Mucosa of rectum (tissue), 2 donors: Measurements from ENCODE around the gene SYT15.
"Not testable (repeated sequence)": the region's sequence is repeated elsewhere in the genome, so short reads cannot be mapped to it uniquely, and the experiment has no call there.

ENCODE experiments used
- H3K27ac ChIP-seq, 2 donors: one replicate each; pipeline ENCODE4 v1.7.0; 2013; ENCODE audit warnings: inconsistent platforms in 2 of 2, low read depth in 2 of 2, low read length in 2 of 2
- H3K27me3 ChIP-seq, 2 donors: one replicate each; pipeline ENCODE4 v1.7.0; 2013; ENCODE audit warnings: low read length in 2 of 2; ENCODE audit not compliant: control insufficient read depth in 2 of 2, insufficient read depth in 2 of 2
- H3K36me3 ChIP-seq, 2 donors: one replicate each; pipeline ENCODE4 v1.7.0; 2013; ENCODE audit warnings: low read length in 2 of 2; ENCODE audit not compliant: control insufficient read depth in 2 of 2, insufficient read depth in 2 of 2
- H3K4me1 ChIP-seq, 2 donors: one replicate each; pipeline ENCODE4 v1.7.0; 2013; ENCODE audit warnings: low read length in 2 of 2, mild to moderate bottlenecking in 1 of 2; ENCODE audit not compliant: control insufficient read depth in 2 of 2, insufficient read depth in 2 of 2
- H3K4me3 ChIP-seq, 2 donors: one replicate each; pipeline ENCODE4 v1.7.0; 2013; ENCODE audit warnings: low read length in 2 of 2
- H3K9ac ChIP-seq, 2 donors: one replicate each; pipeline ENCODE4 v1.7.0; 2013; ENCODE audit warnings: low read length in 2 of 2, low read depth in 1 of 2, mild to moderate bottlenecking in 1 of 2
- H3K9me3 ChIP-seq, 2 donors: one replicate each; pipeline ENCODE4 v1.7.0; 2013; ENCODE audit warnings: low read length in 2 of 2; ENCODE audit not compliant: control insufficient read depth in 2 of 2
- donor health status: healthy.
- donor health status: Normal muscosa, but diverticular disease.

Gene SYT15

DNA sequence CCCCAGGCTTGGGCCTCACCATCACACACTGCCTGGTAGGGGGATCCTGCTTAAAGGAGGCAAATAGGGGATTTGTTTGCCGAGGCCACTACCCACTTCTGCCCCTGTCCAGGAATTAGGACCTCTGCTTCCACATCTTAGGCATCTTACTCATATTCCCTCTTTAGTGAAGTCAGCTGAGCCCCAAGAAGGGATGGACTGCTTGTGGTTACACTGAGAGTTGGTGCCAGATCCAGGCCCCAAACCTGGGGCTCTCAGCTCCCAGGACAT, 20.9 kb upstream of the SYT15 start:
- no peaks in the 10 kb centered on the region for H3K36me3 ChIP-seq
- peaks cover 0 to 2% of the 10 kb centered on the region in 2 donors for H3K27me3 ChIP-seq
- no peak overlapping the region for H3K4me3 ChIP-seq
- peaks cover 0 to 22% of the 10 kb centered on the region in 2 donors for H3K4me1 ChIP-seq
- H3K27ac ChIP-seq: peak overlapping the region in 1 of 2 donors; percentile 18
- no peaks in the 10 kb centered on the region for H3K9me3 ChIP-seq
- no peak overlapping the region for H3K9ac ChIP-seq

DNA sequence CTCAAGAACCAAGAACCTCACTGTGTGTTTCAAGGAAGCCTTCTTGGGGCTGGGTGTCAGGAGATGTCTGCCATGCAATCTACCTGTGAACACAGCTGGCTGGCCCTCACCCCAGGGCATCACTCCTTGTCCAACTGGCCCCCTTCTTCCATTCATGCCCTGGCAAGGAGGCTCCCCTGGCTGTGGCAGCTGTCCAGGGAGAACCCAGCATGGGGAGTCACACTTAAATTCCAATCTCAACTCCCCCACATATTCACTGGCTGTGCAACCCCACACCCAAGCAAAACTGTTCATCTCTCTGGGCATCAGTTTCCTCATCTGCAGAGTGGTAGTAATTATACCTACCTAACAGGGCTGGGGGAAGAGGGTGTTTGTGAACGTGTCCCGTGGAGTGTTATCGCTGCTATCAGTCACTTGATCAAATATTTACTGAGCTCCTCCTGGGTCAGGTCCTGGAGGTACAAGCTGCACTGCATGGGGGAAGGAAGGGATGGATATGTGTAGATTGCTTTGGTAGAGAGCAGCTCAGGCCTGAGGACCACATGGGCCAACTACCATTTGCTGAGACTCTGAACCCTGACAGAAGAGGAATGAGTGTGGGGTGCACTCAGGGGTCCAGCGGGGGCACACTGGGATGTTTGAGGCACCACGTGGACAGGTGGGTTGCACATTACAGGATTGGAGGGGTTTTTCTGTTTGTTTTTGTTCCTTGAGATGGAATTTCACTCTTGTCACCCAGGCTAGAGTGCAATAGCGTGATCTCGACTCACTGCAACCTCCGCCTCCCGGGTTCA, 20.3 kb upstream of the SYT15 start:
- Histone ChIP-seq H3K27me3 (peaks cover 0 to 2% of the 10 kb centered on the region in 2 donors), H3K9ac (no peak overlapping the region), H3K4me1 (peaks cover 0 to 17% of the 10 kb centered on the region in 2 donors), H3K4me3 (no peak overlapping the region), H3K27ac (peak overlapping the region in 1 of 2 donors; percentile 18), H3K9me3 (no peaks in the 10 kb centered on the region), H3K36me3 (no peaks in the 10 kb centered on the region)

DNA sequence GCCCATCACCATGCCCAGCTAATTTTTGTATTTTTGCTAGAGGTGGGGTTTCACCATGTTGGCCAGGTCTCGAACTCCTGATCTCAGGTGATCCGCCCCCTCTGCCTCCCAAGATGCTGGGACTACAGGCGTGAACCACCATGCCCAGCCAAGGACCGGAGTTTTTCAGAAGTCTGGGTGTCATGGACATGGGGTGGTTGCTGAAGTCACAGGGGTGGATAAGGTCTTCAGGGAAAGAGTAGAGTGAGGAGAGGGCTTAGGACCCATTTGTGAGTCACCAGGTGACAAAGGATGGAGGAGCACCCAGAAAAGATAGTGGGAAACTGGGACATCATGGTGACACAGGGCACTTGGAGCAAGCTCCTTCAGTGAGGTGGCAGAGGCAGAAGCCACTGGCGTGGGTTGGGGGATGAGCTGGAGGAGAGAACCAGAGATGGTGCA, 19.7 kb upstream of the SYT15 start:
- Histone ChIP-seq H3K36me3 (no peaks in the 10 kb centered on the region), H3K4me3 (no peak overlapping the region), H3K27ac (no peak overlapping the region), H3K9ac (no peak overlapping the region), H3K9me3 (no peaks in the 10 kb centered on the region), H3K4me1 (peaks cover 0 to 14% of the 10 kb centered on the region in 2 donors), H3K27me3 (peaks cover 0 to 2% of the 10 kb centered on the region in 2 donors)

DNA sequence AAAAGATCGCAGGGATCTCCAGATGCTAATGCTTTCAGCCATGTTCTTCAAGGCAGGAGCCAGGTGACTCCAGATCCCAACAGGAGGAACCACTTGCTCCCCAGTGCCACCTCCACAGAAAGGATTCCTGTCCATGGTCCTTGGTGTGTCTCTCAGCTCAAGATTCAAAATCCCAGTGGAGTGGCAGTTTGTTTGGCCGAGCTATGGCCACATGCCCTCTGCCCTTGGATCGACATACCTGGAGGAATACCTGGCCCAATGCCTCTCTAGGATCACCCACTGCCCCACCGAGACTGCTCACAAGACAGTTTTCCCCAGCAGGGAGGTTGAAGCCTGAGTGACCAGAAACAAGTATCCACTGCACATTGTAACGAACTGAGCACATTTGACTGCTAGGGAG, 18.5 kb upstream of the SYT15 start:
- H3K4me3 ChIP-seq: no peak overlapping the region
- H3K27me3 ChIP-seq: peaks cover 0 to 2% of the 10 kb centered on the region in 2 donors
- no peaks in the 10 kb centered on the region for H3K9me3 ChIP-seq
- no peak overlapping the region for H3K9ac ChIP-seq
- no peaks in the 10 kb centered on the region for H3K36me3 ChIP-seq
- no peak overlapping the region for H3K27ac ChIP-seq
- H3K4me1 ChIP-seq: peaks cover 0 to 11% of the 10 kb centered on the region in 2 donors

DNA sequence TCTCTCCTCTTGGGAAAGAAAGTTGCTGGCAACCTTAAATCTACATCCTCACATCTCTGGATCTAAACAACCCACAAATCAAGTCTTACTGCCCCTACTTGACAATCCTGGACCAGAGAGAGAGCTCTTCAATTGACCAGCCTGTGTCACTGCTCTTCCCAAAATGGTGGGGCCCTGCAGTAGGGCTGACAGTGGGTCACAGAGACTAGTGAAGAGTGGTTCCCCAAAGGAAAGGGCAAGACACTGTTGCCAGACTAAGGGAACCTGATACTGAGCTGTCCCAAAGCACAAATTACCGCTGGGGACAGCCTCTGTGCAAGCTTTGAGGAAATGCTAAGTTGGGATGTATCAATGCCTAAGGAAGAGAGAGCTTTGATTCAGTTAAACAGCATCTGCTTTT, 18.0 kb upstream of the SYT15 start:
- Histone ChIP-seq H3K4me1 (peaks cover 0 to 9% of the 10 kb centered on the region in 2 donors), H3K27me3 (peaks cover 0 to 2% of the 10 kb centered on the region in 2 donors), H3K27ac (no peak overlapping the region), H3K4me3 (no peak overlapping the region), H3K9me3 (no peaks in the 10 kb centered on the region), H3K9ac (no peak overlapping the region), H3K36me3 (no peaks in the 10 kb centered on the region)

DNA sequence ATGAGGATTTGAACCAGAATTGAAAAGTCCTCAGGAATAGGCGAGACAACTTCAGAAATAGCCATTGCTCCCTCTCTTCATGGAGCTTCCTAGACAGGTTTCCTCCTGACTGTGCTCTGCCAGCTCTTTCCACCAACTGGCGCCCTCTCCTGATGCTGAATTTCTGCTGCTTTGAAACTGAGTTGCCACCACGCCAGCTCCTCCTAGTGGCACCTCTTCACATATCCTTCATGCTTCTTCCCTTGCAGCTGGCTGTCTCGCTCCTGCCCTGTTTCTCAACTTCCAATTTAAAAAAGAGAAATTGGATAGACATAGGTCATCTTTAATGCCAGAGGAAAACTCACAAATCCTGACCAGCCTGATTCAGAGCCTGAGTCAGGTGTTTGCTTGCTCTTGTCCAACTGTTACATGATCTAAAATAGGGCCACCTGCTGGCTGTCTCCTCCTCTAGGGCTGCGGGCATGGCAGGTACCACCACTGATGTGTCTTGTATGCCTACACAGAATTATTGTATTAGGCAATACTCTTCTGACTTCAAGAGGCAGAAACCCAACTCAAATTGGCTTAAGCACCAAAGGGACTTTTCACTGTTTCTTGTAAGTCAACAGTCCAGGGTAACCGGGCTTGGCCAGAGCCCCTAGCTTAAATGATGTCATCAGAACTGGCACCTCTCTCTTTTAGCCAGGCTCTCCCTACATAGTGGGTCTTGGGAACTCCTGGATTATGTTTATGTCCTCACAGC, 13.2 kb upstream of the SYT15 start:
- not testable (repeated sequence) for H3K4me3 ChIP-seq, H3K4me1 ChIP-seq, H3K9ac ChIP-seq, H3K27me3 ChIP-seq, H3K36me3 ChIP-seq, H3K27ac ChIP-seq, H3K9me3 ChIP-seq

DNA sequence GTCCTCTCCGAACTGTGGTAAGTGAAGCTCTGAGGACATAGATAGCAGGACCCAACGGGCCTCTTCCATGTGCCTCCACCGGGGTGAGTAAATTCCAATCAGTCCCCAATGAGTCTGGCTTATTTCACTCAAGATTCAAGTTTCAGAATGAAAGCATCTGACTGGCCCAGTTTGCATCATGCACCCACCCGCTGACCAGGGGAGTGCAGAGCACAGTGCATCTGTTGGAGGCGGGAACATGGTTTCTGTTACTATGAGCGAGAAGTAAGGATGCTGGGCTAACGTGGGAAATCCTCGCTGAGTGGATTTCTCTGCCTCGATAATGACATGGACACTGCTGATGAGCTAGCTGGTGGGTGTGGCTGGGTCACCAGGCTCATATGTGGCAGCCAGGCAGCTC, 11.8 kb upstream of the SYT15 start:
- not testable (repeated sequence) for H3K36me3 ChIP-seq, H3K9me3 ChIP-seq, H3K4me1 ChIP-seq, H3K27ac ChIP-seq, H3K27me3 ChIP-seq, H3K9ac ChIP-seq, H3K4me3 ChIP-seq

DNA sequence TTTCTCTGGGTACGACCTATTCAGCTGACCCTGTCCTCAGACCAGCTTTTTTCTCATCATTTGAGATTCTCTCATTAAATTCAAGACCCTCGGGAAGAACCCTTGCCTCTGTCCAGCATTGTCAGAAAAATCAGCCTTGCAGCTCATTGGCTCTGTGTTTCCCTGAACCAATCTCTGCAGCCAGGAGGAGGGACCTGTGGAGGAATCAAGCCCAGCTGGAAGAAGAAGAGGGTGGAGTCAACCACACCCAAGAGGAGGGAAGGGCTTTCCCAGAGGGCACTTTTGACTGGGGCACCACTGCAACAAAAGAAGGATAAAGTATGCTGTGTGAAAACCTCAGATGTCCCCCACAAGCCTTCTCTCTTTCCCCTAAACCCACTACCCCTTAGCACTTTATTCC, 8.3 kb upstream of the SYT15 start:
- not testable (repeated sequence) for H3K4me1 ChIP-seq, H3K4me3 ChIP-seq, H3K36me3 ChIP-seq, H3K9ac ChIP-seq, H3K9me3 ChIP-seq, H3K27ac ChIP-seq, H3K27me3 ChIP-seq

DNA sequence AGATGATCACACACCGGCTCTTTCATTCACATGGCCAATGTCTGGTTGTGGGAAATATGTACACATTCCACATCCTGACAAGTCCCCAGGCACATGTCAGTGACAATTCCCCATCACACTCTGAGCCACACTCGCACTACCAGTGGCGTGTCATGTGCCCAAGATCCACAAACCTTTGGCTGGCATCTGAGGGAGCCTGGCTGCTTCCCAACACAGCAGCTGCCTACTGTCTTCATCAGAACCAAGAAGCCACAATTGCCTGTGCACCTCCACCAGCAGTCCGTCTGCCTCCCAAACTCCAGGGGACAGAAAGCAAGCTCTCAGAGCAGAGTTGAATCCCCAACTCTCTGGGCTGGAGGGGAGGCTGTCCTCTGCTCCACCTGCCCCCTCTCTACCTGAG, 6.2 kb upstream of the SYT15 start:
- H3K9ac ChIP-seq, H3K36me3 ChIP-seq, H3K27me3 ChIP-seq, H3K9me3 ChIP-seq, H3K4me3 ChIP-seq, H3K27ac ChIP-seq, H3K4me1 ChIP-seq: not testable (repeated sequence)

DNA sequence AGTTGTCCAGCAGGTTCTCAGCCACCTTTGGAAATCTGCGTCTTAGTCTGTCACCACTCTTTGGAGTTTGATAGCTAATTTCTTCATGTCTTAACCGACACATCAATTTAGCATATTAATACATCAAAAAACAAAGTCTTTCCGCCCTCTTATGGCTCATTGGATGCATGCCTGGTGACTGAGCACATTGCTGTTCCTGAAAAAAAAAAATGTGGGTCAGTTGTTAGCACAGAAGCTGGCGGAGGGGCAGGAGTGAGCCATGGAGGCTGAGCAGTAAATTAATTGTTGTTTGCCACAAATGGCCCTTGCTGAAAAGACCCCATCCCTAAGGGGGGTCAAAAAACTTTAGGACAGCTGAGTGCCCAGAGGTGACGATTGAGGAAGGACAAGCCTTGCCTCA, 5.6 kb upstream of the SYT15 start:
- H3K9ac ChIP-seq, H3K9me3 ChIP-seq, H3K36me3 ChIP-seq, H3K27ac ChIP-seq, H3K4me3 ChIP-seq, H3K4me1 ChIP-seq, H3K27me3 ChIP-seq: not testable (repeated sequence)
